ENCODE measurements around the gene SPTBN1. TPM values are rescaled to one million over a fixed set of nuclear protein-coding genes. Genes with fewer than 3 reads are reported as not detected.
A peak's percentile ranks its signal among the peaks of the same experiment; 100 is the strongest.

SPTBN1 gene
- total RNA-seq, 4 donors from 2014 or later, result 189 to 423 (median 341) TPM

- no peak overlapping the region for H3K4me3 ChIP-seq
- no peaks in the 10 kb centered on the region for H3K9me3 ChIP-seq
- H3K36me3 ChIP-seq, result no peaks in the 10 kb centered on the region
- no peak for DNase-seq
- no peaks in the 10 kb centered on the region for H3K27me3 ChIP-seq
- intact Hi-C loops (cut with DNase I; ENCODE audit: low total_unique reads), result no loop called here
- peaks cover 0 to 4% of the 10 kb centered on the region in 2 donors for H3K4me1 ChIP-seq
- H3K27ac ChIP-seq, result peak overlapping the region; percentile 14 to 52
- TF ChIP-seq POLR2A (IDR thresholded peaks at IDR 0.05) (no peak), CTCF (IDR thresholded peaks at IDR 0.05) (no peak)
Measured at GRCh38 chr2:54604871-54605270, 148.7 kb downstream of the SPTBN1 start.

- intact Hi-C loops (cut with DNase I; ENCODE audit: low total_unique reads), result no loop called here
- Histone ChIP-seq H3K36me3 (no peaks in the 10 kb centered on the region), H3K27me3 (no peaks in the 10 kb centered on the region), H3K4me3 (no peak overlapping the region), H3K9me3 (no peaks in the 10 kb centered on the region), H3K27ac (peak overlapping the region in 1 of 2 donors; percentile 52), H3K4me1 (peaks cover 0 to 12% of the 10 kb centered on the region in 2 donors)
- no peak for DNase-seq
- TF ChIP-seq CTCF (IDR thresholded peaks at IDR 0.05), result no peak
- no peak for TF ChIP-seq POLR2A (IDR thresholded peaks at IDR 0.05)
Measured at GRCh38 chr2:54605836-54606235, 149.7 kb downstream of the SPTBN1 start.

- peaks cover 0 to 9% of the 10 kb centered on the region in 2 donors for H3K4me1 ChIP-seq
- peak overlapping the region in 1 of 2 donors; percentile 17 for H3K27ac ChIP-seq
- intact Hi-C loops (cut with DNase I; ENCODE audit: low total_unique reads), result no loop called here
- TF ChIP-seq CTCF (IDR thresholded peaks at IDR 0.05) (no peak), POLR2A (IDR thresholded peaks at IDR 0.05) (no peak)
- H3K9me3 ChIP-seq, result no peaks in the 10 kb centered on the region
- no peak overlapping the region for H3K4me3 ChIP-seq
- H3K27me3 ChIP-seq, result no peaks in the 10 kb centered on the region
- DNase-seq, result no peak
- H3K36me3 ChIP-seq, result no peaks in the 10 kb centered on the region
Measured at GRCh38 chr2:54606393-54606958, 150.3 kb downstream of the SPTBN1 start.

GRCh38 chr2:54608224-54608623, 152.1 kb downstream of the SPTBN1 start:
- Histone ChIP-seq H3K27ac (no peak overlapping the region), H3K27me3 (no peaks in the 10 kb centered on the region), H3K4me1 (peaks cover 0 to 9% of the 10 kb centered on the region in 2 donors), H3K9me3 (no peaks in the 10 kb centered on the region), H3K36me3 (no peaks in the 10 kb centered on the region), H3K4me3 (no peak overlapping the region)
- intact Hi-C loops (cut with DNase I; ENCODE audit: low total_unique reads), result no loop called here
- TF ChIP-seq POLR2A (IDR thresholded peaks at IDR 0.05) (no peak), CTCF (IDR thresholded peaks at IDR 0.05) (no peak)
- DNase-seq, result no peak

- Histone ChIP-seq H3K4me3 (no peak overlapping the region), H3K4me1 (peaks cover 0 to 9% of the 10 kb centered on the region in 2 donors), H3K36me3 (no peaks in the 10 kb centered on the region), H3K27ac (no peak overlapping the region), H3K27me3 (no peaks in the 10 kb centered on the region), H3K9me3 (no peaks in the 10 kb centered on the region)
- TF ChIP-seq POLR2A (IDR thresholded peaks at IDR 0.05) (no peak), CTCF (IDR thresholded peaks at IDR 0.05) (no peak)
- DNase-seq, result no peak
- intact Hi-C loops (cut with DNase I; ENCODE audit: low total_unique reads), result no loop called here
Measured at GRCh38 chr2:54609241-54609640, 153.1 kb downstream of the SPTBN1 start.

Measured in uterus (tissue), 4 donors.